Activated B cell treated with CpG ODN at 0.5 μM for 24 hours (primary cell): ENCODE data around the gene BHLHE23. TPM values are rescaled to one million over a fixed set of nuclear protein-coding genes. Genes with fewer than 3 reads are reported as not detected.
A peak's percentile ranks its signal among the peaks of the same experiment; 100 is the strongest.

Experiments
- ATAC-seq: fragments of 200-7000 bp; cut with Tn5 transposase; one replicate; pipeline ENCODE4 v1.10.0; 2021; ENCODE audit warnings: low read depth, mild to moderate bottlenecking, moderate library complexity
- CTCF ChIA-PET: fragments of 350-600 bp; sonication (Branson Sonifier 250); formaldehyde crosslinking; loops from one replicate; lab custom pipeline; 2021; ENCODE audit warnings: antibody characterized with exemption; lab: Charles Lee
- POLR2A ChIA-PET: fragments of 350-600 bp; sonication (Branson Sonifier 250); formaldehyde crosslinking; loops from one replicate; lab custom pipeline; 2021; ENCODE audit warnings: antibody characterized with exemption; lab: Charles Lee
- DNase-seq: peaks from one replicate; pipeline ENCODE4 v3.0.0; 2022
- H3K27ac Mint-ChIP-seq: one replicate; pipeline ENCODE4 v1.8.0; 2020; ENCODE audit warnings: mixed read lengths
- H3K27me3 Mint-ChIP-seq: one replicate; pipeline ENCODE4 v1.8.0; 2021; ENCODE audit warnings: mixed read lengths
- H3K36me3 Mint-ChIP-seq: one replicate; pipeline ENCODE4 v1.8.0; 2021; ENCODE audit warnings: low read depth, mixed read lengths
- H3K4me1 Mint-ChIP-seq: one replicate; pipeline ENCODE4 v1.8.0; 2021; ENCODE audit warnings: mixed read lengths
- H3K4me3 Mint-ChIP-seq: one replicate; pipeline ENCODE4 v1.8.0; 2020; ENCODE audit warnings: mild to moderate bottlenecking, mixed read lengths
- H3K9me3 Mint-ChIP-seq: one replicate; pipeline ENCODE4 v1.8.0; 2020; ENCODE audit warnings: mixed read lengths
- CTCF ChIP-seq: fragments of 200-600 bp; IDR thresholded peaks from one replicate; pipeline ENCODE4 v1.8.0; 2022; ENCODE audit warnings: antibody characterized with exemption, mild to moderate bottlenecking
- intact Hi-C: fragments of 100-400 bp; cut with micrococcal nuclease; formaldehyde crosslinking; loops from one replicate; pipeline ENCODE4 v1.15.1; 2024
- total RNA-seq: library from RNA; stranded (reverse); gene quantifications from 2 replicates; pipeline ENCODE4 v1.2.3, GENCODE V29; 2022

BHLHE23 gene
- total RNA-seq, 1 donor from 2014 or later: not detected

DNA sequence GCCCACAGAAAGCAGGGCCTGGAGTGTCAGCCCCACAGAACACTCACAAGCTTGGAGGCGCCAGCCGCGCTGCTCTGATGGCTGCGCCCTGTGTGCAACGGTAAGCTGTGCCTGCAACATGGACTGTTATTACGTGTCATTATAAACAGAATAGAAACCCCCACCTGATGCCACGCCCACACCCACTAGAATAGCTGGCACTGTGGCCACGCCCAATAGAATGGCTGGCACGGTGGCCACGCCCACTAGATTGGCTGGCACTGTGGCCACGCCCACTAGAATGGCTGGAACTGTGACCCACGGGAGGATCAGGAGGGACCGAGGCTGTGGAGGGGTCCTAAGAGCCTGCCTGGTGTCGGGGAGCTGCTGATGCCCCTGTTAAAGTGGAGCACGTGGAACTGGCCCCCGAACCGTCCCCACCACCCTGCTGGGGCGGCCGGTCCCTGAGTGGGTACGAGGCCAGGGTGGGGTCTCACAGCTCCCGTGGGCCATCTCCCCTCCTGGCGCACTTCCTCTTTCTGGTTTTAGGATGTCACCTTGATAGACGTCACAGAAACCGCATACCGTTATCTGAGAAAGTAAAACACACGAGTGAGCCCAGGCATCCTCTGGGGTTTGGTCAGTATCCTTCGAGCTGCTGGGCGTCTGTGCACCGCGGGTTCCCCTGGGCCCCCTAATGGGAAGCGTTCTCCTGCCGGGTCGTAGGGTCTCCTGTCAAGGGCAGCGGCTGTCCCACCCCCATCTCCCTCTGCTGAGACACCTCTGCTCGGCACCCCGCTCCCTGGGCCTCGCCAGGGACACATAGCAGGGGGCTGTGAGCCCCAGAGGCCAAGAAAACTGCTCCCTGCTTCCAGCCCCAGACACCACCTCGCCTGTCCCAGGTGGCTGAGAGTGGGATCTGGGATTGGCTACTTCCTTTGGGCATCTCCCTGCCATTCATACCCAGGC, 28.9 kb downstream of the BHLHE23 start:
- POLR2A ChIA-PET: interaction anchor here (0.6 to 2.2 kb wide), 6 partner anchors 24 to 589 kb away, joined by 3 to 23 read pairs (median 6); partner anchors contain the start of genes DIDO1, GID8 and TCFL5
- Mint-ChIP-seq H3K9me3 (no peaks in the 10 kb centered on the region), H3K27me3 (peaks cover 23% of the 10 kb centered on the region), H3K4me3 (peak overlapping the region; percentile 67), H3K36me3 (no peaks in the 10 kb centered on the region), H3K27ac (peak overlapping the region; percentile 70), H3K4me1 (peaks cover 51% of the 10 kb centered on the region)
- CTCF ChIA-PET: interaction anchor here (0.8 to 2.5 kb wide), 5 partner anchors 29 to 77 kb away, joined by 3 to 11 read pairs (median 4); partner anchors contain the start of gene BHLHE23
- DNase-seq (peak; percentile 84), ATAC-seq (peak; percentile 81)
- no peak for TF ChIP-seq CTCF
- intact Hi-C loops: loop anchor here (1.0 to 5.0 kb wide), 4 partner anchors 24 to 676 kb away; partner anchors contain the start of genes ADRM1 and DIDO1

DNA sequence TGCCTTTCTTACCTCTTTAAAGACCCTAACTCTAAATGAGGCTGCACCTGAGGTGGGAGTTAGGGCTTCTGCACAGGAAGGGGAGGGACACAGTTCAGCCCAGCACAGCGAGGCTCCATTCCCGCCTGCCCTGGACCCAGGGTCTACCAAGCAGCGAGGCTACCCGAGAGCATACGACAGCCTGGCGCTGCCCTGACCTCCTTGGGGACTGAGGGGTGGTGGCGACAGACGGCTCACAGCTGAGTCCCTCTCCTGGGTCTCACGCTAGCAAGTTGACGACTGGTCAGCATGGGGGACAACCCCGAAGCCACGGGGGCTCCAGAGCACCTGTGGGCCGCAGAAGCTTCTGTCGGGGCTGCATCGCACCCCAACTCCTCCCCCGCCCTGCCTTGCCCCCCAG, 29.9 kb downstream of the BHLHE23 start:
- Mint-ChIP-seq H3K36me3 (no peaks in the 10 kb centered on the region), H3K4me3 (peak overlapping the region; percentile 67), H3K27me3 (peaks cover 27% of the 10 kb centered on the region), H3K9me3 (no peaks in the 10 kb centered on the region), H3K27ac (no peak overlapping the region), H3K4me1 (peaks cover 53% of the 10 kb centered on the region)
- DNase-seq: no peak
- TF ChIP-seq CTCF: no peak
- intact Hi-C loops: loop anchor here (1.0 to 5.0 kb wide), 4 partner anchors 23 to 675 kb away; partner anchors contain the start of genes ADRM1 and DIDO1
- CTCF ChIA-PET: interaction anchor here (1.2 to 1.8 kb wide), 3 partner anchors 30 to 76 kb away, joined by 4 to 6 read pairs (median 4); partner anchors contain the start of gene BHLHE23
- ATAC-seq: no peak
- POLR2A ChIA-PET: interaction anchor here (1.6 to 2.2 kb wide), 3 partner anchors 23 to 39 kb away, joined by 6 to 23 read pairs (median 10); partner anchors contain the start of gene GID8

- no peaks in the 10 kb centered on the region for H3K9me3 Mint-ChIP-seq
- H3K27me3 Mint-ChIP-seq: peaks cover 30% of the 10 kb centered on the region
- ATAC-seq (no peak), DNase-seq (no peak)
- intact Hi-C loops: loop anchor here (2.0 to 5.0 kb wide), 2 partner anchors 49 to 674 kb away; partner anchors contain the start of genes ADRM1 and DIDO1
- no peaks in the 10 kb centered on the region for H3K36me3 Mint-ChIP-seq
- CTCF ChIA-PET: no interaction called here
- no peak overlapping the region for H3K4me3 Mint-ChIP-seq
- H3K4me1 Mint-ChIP-seq: peaks cover 49% of the 10 kb centered on the region
- no peak for TF ChIP-seq CTCF
- no peak overlapping the region for H3K27ac Mint-ChIP-seq
- POLR2A ChIA-PET: no interaction called here
Measured at GRCh38 chr20:62975812-62976508, 30.8 kb downstream of the BHLHE23 start.

GRCh38 chr20:62975251-62975760, 31.5 kb downstream of the BHLHE23 start:
- H3K9me3 Mint-ChIP-seq: no peaks in the 10 kb centered on the region
- ATAC-seq (no peak), DNase-seq (no peak)
- H3K4me3 Mint-ChIP-seq: no peak overlapping the region
- intact Hi-C loops: loop anchor here (5.0 kb wide), 1 partner anchor 673 kb away; the partner anchor contains the start of gene ADRM1
- H3K27ac Mint-ChIP-seq: no peak overlapping the region
- TF ChIP-seq CTCF: no peak
- peaks cover 45% of the 10 kb centered on the region for H3K4me1 Mint-ChIP-seq
- H3K27me3 Mint-ChIP-seq: peaks cover 30% of the 10 kb centered on the region
- CTCF ChIA-PET: no interaction called here
- POLR2A ChIA-PET: no interaction called here
- no peaks in the 10 kb centered on the region for H3K36me3 Mint-ChIP-seq
